Neural progenitor cell (in vitro differentiated cells): ENCODE results near the gene ATP5MC3.

Experiments used
- EZH2phosphoT487 ChIP-seq: fragments of 200-600 bp; sonication (generic); IDR thresholded peaks from 2 replicates; pipeline ENCODE4 v1.6.1; 2017; ENCODE audit warnings: antibody characterized with exemption
- TF ChIP-seq, protein P1 (sequence below): fragments of 200-600 bp; sonication (generic); IDR thresholded peaks from 2 replicates; pipeline ENCODE4 v1.5.1; 2017; ENCODE audit warnings: antibody characterized with exemption, mild to moderate bottlenecking

- TF ChIP-seq, protein P1, sequence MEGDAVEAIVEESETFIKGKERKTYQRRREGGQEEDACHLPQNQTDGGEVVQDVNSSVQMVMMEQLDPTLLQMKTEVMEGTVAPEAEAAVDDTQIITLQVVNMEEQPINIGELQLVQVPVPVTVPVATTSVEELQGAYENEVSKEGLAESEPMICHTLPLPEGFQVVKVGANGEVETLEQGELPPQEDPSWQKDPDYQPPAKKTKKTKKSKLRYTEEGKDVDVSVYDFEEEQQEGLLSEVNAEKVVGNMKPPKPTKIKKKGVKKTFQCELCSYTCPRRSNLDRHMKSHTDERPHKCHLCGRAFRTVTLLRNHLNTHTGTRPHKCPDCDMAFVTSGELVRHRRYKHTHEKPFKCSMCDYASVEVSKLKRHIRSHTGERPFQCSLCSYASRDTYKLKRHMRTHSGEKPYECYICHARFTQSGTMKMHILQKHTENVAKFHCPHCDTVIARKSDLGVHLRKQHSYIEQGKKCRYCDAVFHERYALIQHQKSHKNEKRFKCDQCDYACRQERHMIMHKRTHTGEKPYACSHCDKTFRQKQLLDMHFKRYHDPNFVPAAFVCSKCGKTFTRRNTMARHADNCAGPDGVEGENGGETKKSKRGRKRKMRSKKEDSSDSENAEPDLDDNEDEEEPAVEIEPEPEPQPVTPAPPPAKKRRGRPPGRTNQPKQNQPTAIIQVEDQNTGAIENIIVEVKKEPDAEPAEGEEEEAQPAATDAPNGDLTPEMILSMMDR, result peak; percentile 64
- no peak for TF ChIP-seq EZH2phosphoT487
Observed at GRCh38 chr2:175203621-175204496, 22.3 kb upstream of the ATP5MC3 start.
